ENCODE results near the gene NACAD.

DNA sequence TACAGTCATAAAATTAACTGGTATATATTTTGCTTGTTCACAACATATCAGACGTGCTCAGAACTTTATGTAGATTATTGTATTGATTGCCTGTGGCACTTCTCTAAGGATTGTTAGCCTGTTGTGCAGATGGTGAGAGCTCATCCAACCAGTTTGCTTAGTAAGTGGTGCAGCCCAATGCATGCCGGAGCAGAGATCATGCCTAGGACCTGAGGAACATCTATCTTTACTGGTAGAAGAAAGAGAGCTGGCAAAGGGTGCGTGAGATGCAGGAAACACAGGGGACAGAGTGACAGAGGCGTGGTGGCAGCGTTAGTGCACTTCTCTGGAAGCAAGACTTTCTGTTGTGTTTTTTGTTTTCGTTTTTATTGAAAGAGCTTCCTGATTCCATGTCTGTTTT, 52.9 kb downstream of the NACAD start:
- TF ChIP-seq, protein P1, sequence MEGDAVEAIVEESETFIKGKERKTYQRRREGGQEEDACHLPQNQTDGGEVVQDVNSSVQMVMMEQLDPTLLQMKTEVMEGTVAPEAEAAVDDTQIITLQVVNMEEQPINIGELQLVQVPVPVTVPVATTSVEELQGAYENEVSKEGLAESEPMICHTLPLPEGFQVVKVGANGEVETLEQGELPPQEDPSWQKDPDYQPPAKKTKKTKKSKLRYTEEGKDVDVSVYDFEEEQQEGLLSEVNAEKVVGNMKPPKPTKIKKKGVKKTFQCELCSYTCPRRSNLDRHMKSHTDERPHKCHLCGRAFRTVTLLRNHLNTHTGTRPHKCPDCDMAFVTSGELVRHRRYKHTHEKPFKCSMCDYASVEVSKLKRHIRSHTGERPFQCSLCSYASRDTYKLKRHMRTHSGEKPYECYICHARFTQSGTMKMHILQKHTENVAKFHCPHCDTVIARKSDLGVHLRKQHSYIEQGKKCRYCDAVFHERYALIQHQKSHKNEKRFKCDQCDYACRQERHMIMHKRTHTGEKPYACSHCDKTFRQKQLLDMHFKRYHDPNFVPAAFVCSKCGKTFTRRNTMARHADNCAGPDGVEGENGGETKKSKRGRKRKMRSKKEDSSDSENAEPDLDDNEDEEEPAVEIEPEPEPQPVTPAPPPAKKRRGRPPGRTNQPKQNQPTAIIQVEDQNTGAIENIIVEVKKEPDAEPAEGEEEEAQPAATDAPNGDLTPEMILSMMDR (IDR thresholded peaks at IDR 0.05): no peak
- no peak for TF ChIP-seq POLR2A (IDR thresholded peaks at IDR 0.05)

Measured in tibial nerve (tissue), 3 donors.